ENCODE measurements around the gene CAPZA2. TPM values are rescaled to one million over a fixed set of nuclear protein-coding genes. Genes with fewer than 3 reads are reported as not detected.
"Not testable (repeated sequence)": the region's sequence is repeated elsewhere in the genome, so short reads cannot be mapped to it uniquely, and the experiment has no call there.

Gene CAPZA2
- 295 TPM for total RNA-seq
- 130 TPM for polyA plus RNA-seq (ENCODE audit: insufficient read depth, low read depth, low replicate concordance)
- long read RNA-seq, donor 1, full-length matches to known transcripts, result 45 of 45 reads
- long read RNA-seq, donor 1, partial matches to known transcripts, result 0 of 45 reads
- long read RNA-seq, donor 1, other reads (novel, unspliced or antisense), result 0 of 45 reads
- long read RNA-seq, donor 2, full-length matches to known transcripts, result 82 of 88 reads
- long read RNA-seq, donor 2, partial matches to known transcripts, result 6 of 88 reads
- long read RNA-seq, donor 2, other reads (novel, unspliced or antisense), result 0 of 88 reads
- long read RNA-seq, donor 3, full-length matches to known transcripts, result 98 of 98 reads
- long read RNA-seq, donor 3, partial matches to known transcripts, result 0 of 98 reads
- long read RNA-seq, donor 3, other reads (novel, unspliced or antisense), result 0 of 98 reads
- long read RNA-seq, donor 4, full-length matches to known transcripts, result 62 of 67 reads
- long read RNA-seq, donor 4, partial matches to known transcripts, result 5 of 67 reads
- long read RNA-seq, donor 4, other reads (novel, unspliced or antisense), result 0 of 67 reads
- long read RNA-seq, donor 5, full-length matches to known transcripts, result 4 of 4 reads
- long read RNA-seq, donor 5, partial matches to known transcripts, result 0 of 4 reads
- long read RNA-seq, donor 5, other reads (novel, unspliced or antisense), result 0 of 4 reads
- long read RNA-seq, donor 6, full-length matches to known transcripts, result 150 of 168 reads
- long read RNA-seq, donor 6, partial matches to known transcripts, result 18 of 168 reads
- long read RNA-seq, donor 6, other reads (novel, unspliced or antisense), result 0 of 168 reads
- long read RNA-seq, donor 7, full-length matches to known transcripts, result 249 of 259 reads
- long read RNA-seq, donor 7, partial matches to known transcripts, result 2 of 259 reads
- long read RNA-seq, donor 7, other reads (novel, unspliced or antisense), result 8 of 259 reads
- long read RNA-seq, donor 8, full-length matches to known transcripts, result 68 of 75 reads
- long read RNA-seq, donor 8, partial matches to known transcripts, result 7 of 75 reads
- long read RNA-seq, donor 8, other reads (novel, unspliced or antisense), result 0 of 75 reads
- long read RNA-seq, donor 9, full-length matches to known transcripts, result 38 of 38 reads
- long read RNA-seq, donor 9, partial matches to known transcripts, result 0 of 38 reads
- long read RNA-seq, donor 9, other reads (novel, unspliced or antisense), result 0 of 38 reads
- long read RNA-seq, donor 10, full-length matches to known transcripts, result 50 of 55 reads
- long read RNA-seq, donor 10, partial matches to known transcripts, result 5 of 55 reads
- long read RNA-seq, donor 10, other reads (novel, unspliced or antisense), result 0 of 55 reads

GRCh38 chr7:116862234-116862950, at the start of gene CAPZA2:
TSS of gene CAPZA2 (plus strand) at chr7:116862587. CDS start at chr7:116862612, 25 bp downstream.
- Histone ChIP-seq H3K4me3 (ENCODE audit: low read length in 3 of 3) (peak within 1 kb of the TSS; percentile 84 to 95 (median 90)), H3K27ac (ENCODE audit: low read depth in 2 of 2, low read length in 2 of 2) (peak within 1 kb of the TSS; percentile 94 to 99), H3K9ac (ENCODE audit: low read length in 3 of 3) (peak within 1 kb of the TSS; percentile 83 to 92 (median 85)), H3K9me3 (ENCODE audit: control insufficient read depth in 2 of 3, insufficient read depth in 1 of 3, low read length in 3 of 3) (no peaks in the 10 kb centered on the region), H3K27me3 (ENCODE audit: control insufficient read depth, insufficient read depth, low read length) (no peaks in the 10 kb centered on the region), H3K36me3 (ENCODE audit: control insufficient read depth in 2 of 3, insufficient read depth in 3 of 3, low read length in 3 of 3) (no peaks in the 10 kb centered on the region), H3K4me1 (ENCODE audit: control insufficient read depth in 2 of 3, insufficient read depth in 2 of 3, low read depth in 1 of 3, low read length in 3 of 3) (peaks cover 0 to 7% (median 3%) of the 10 kb centered on the region in 3 donors)
- intact Hi-C loops (cut with DNase I), result no loop called here
- peak; percentile 93 to 98 (median 95) for DNase-seq
- TF ChIP-seq, protein P1, sequence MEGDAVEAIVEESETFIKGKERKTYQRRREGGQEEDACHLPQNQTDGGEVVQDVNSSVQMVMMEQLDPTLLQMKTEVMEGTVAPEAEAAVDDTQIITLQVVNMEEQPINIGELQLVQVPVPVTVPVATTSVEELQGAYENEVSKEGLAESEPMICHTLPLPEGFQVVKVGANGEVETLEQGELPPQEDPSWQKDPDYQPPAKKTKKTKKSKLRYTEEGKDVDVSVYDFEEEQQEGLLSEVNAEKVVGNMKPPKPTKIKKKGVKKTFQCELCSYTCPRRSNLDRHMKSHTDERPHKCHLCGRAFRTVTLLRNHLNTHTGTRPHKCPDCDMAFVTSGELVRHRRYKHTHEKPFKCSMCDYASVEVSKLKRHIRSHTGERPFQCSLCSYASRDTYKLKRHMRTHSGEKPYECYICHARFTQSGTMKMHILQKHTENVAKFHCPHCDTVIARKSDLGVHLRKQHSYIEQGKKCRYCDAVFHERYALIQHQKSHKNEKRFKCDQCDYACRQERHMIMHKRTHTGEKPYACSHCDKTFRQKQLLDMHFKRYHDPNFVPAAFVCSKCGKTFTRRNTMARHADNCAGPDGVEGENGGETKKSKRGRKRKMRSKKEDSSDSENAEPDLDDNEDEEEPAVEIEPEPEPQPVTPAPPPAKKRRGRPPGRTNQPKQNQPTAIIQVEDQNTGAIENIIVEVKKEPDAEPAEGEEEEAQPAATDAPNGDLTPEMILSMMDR (IDR thresholded peaks at IDR 0.05; ENCODE audit: borderline replicate concordance, extremely low read depth, insufficient read depth), result peak; percentile 50
- no peak for FAIRE-seq

- no peaks in the 10 kb centered on the region for H3K9me3 ChIP-seq (ENCODE audit: control insufficient read depth in 2 of 3, insufficient read depth in 1 of 3, low read length in 3 of 3)
- peak in 2 of 5 donors; percentile 62 to 75 for DNase-seq
Measured at GRCh38 chr7:116812860-116813259, 49.5 kb upstream of the CAPZA2 start.

GRCh38 chr7:116813371-116813770, 49.0 kb upstream of the CAPZA2 start:
- intact Hi-C loops (cut with DNase I), result loop anchor here (10.0 kb wide), 1 partner anchor 219 kb away; no protein-coding TSS in a partner anchor
- Histone ChIP-seq H3K4me1 (ENCODE audit: control insufficient read depth in 2 of 3, insufficient read depth in 2 of 3, low read depth in 1 of 3, low read length in 3 of 3) (peaks cover 0 to 24% (median 7%) of the 10 kb centered on the region in 3 donors), H3K27ac (ENCODE audit: low read depth in 2 of 2, low read length in 2 of 2) (peak overlapping the region in 1 of 2 donors; percentile 43)
- H3K4me3 ChIP-seq (ENCODE audit: low read length in 3 of 3); H3K36me3 ChIP-seq (ENCODE audit: control insufficient read depth in 2 of 3, insufficient read depth in 3 of 3, low read length in 3 of 3); DNase-seq; H3K9me3 ChIP-seq (ENCODE audit: control insufficient read depth in 2 of 3, insufficient read depth in 1 of 3, low read length in 3 of 3); H3K9ac ChIP-seq (ENCODE audit: low read length in 3 of 3); FAIRE-seq; H3K27me3 ChIP-seq (ENCODE audit: control insufficient read depth, insufficient read depth, low read length): not testable (repeated sequence)

More at GRCh38 chr7:116812860-116813259, 49.5 kb upstream of the CAPZA2 start:
- H3K9ac ChIP-seq (ENCODE audit: low read length in 3 of 3), result no peak overlapping the region
- no peaks in the 10 kb centered on the region for H3K27me3 ChIP-seq (ENCODE audit: control insufficient read depth, insufficient read depth, low read length)
- no peaks in the 10 kb centered on the region for H3K36me3 ChIP-seq (ENCODE audit: control insufficient read depth in 2 of 3, insufficient read depth in 3 of 3, low read length in 3 of 3)
- peak overlapping the region; percentile 57 to 66 for H3K27ac ChIP-seq (ENCODE audit: low read depth in 2 of 2, low read length in 2 of 2)
- intact Hi-C loops (cut with DNase I), result loop anchor here (10.0 kb wide), 1 partner anchor 218 kb away; no protein-coding TSS in a partner anchor
- peak; percentile 97 for FAIRE-seq
- peaks cover 0 to 24% (median 7%) of the 10 kb centered on the region in 3 donors for H3K4me1 ChIP-seq (ENCODE audit: control insufficient read depth in 2 of 3, insufficient read depth in 2 of 3, low read depth in 1 of 3, low read length in 3 of 3)
- no peak overlapping the region for H3K4me3 ChIP-seq (ENCODE audit: low read length in 3 of 3)
- TF ChIP-seq, protein P1 (IDR thresholded peaks at IDR 0.05; ENCODE audit: borderline replicate concordance, extremely low read depth, insufficient read depth), result no peak

All from kidney (tissue), 22 donors.